GM23248 (cell line): ENCODE data around the gene ALDH1L1. TPM values are rescaled to one million over a fixed set of nuclear protein-coding genes. Genes with fewer than 3 reads are reported as not detected.

Experiments used
- DNase-seq: peaks from one replicate; pipeline ENCODE4 v3.0.0-alpha.2; 2015
- H2AFZ ChIP-seq: fragments of 200-600 bp; sonication (generic); 2 replicates; pipeline ENCODE4 v1.6.1; 2016; ENCODE audit warnings: antibody characterized with exemption
- H3F3A ChIP-seq: fragments of 200-600 bp; sonication (generic); 2 replicates; pipeline ENCODE4 v1.6.1; 2016; ENCODE audit warnings: mild to moderate bottlenecking, antibody characterized with exemption, mixed run types; ENCODE audit not compliant: insufficient read depth
- H3K27ac ChIP-seq: fragments of 200-600 bp; sonication (generic); 2 replicates; pipeline ENCODE4 v1.5.1; 2016; ENCODE audit warnings: mild to moderate bottlenecking
- H3K27me3 ChIP-seq: fragments of 200-600 bp; sonication (generic); replicated peaks from 2 replicates; pipeline ENCODE4 v1.6.1; 2016; ENCODE audit warnings: mild to moderate bottlenecking; ENCODE audit not compliant: insufficient read depth
- H3K36me3 ChIP-seq: fragments of 200-600 bp; sonication (generic); 2 replicates; pipeline ENCODE4 v1.6.1; 2016; ENCODE audit warnings: low read depth, mild to moderate bottlenecking
- H3K4me1 ChIP-seq: fragments of 200-600 bp; sonication (generic); 2 replicates; pipeline ENCODE4 v1.6.1; 2016; ENCODE audit warnings: mild to moderate bottlenecking; ENCODE audit not compliant: insufficient read depth
- H3K4me2 ChIP-seq: fragments of 200-600 bp; sonication (generic); one replicate; pipeline ENCODE4 v1.6.1; 2016; ENCODE audit warnings: mild to moderate bottlenecking; ENCODE audit not compliant: unreplicated experiment
- H3K4me3 ChIP-seq: fragments of 200-600 bp; sonication (generic); 2 replicates; pipeline ENCODE4 v1.5.1; 2016; ENCODE audit warnings: mild to moderate bottlenecking
- H3K79me2 ChIP-seq: fragments of 200-600 bp; sonication (generic); 2 replicates; pipeline ENCODE4 v1.6.1; 2016; ENCODE audit warnings: mild to moderate bottlenecking; ENCODE audit not compliant: insufficient read depth
- H3K9ac ChIP-seq: fragments of 200-600 bp; sonication (generic); 2 replicates; pipeline ENCODE4 v1.6.1; 2016; ENCODE audit warnings: mild to moderate bottlenecking
- H3K9me2 ChIP-seq: fragments of 200-600 bp; sonication (generic); 2 replicates; pipeline ENCODE4 v1.6.1; 2016; ENCODE audit warnings: mixed run types, mild to moderate bottlenecking, moderate library complexity; ENCODE audit not compliant: insufficient read depth
- H3K9me3 ChIP-seq: fragments of 200-600 bp; sonication (generic); one replicate; pipeline ENCODE4 v1.6.1; 2017; ENCODE audit warnings: low read depth
- H4K20me1 ChIP-seq: fragments of 200-600 bp; sonication (generic); 2 replicates; pipeline ENCODE4 v1.6.0; 2016; ENCODE audit not compliant: insufficient read depth
- EZH2 ChIP-seq: fragments of 200-600 bp; sonication (generic); IDR thresholded peaks from 2 replicates; pipeline ENCODE4 v1.6.1; 2018; ENCODE audit warnings: antibody characterized with exemption, mild to moderate bottlenecking; ENCODE audit not compliant: insufficient read depth, poor library complexity, severe bottlenecking
- EZH2phosphoT487 ChIP-seq: fragments of 200-600 bp; sonication (generic); IDR thresholded peaks from 2 replicates; pipeline ENCODE4 v1.6.1; 2018; ENCODE audit warnings: antibody characterized with exemption, moderate library complexity, mild to moderate bottlenecking, low read depth; ENCODE audit not compliant: insufficient read depth
- WGBS, 2 experiments: methylation state at CpG; one replicate each; pipeline ENCODE4 v1.1.6; 2015 to 2017; ENCODE audit warnings: low lambda C conversion rate in 2 of 2, low coverage in 1 of 2; ENCODE audit errors: missing lambda C conversion rate in 2 of 2; 5-methylcytosine and 5-hydroxymethylcytosine counted together
- in situ Hi-C: fragments of 300-500 bp; cut with MboI; formaldehyde crosslinking; loops from 2 replicates; pipeline ENCODE4 v1.15.0; 2020
- polyA plus RNA-seq: library from polyadenylated mRNA; unstranded; fragments of >200 nt; fragmentation: Nextera tagmentation; extraction: Ambion mirVana; gene quantifications from 2 replicates; pipeline ENCODE4 v1.2.1, GENCODE V29; 2016
- total RNA-seq: library from RNA; depleted of rRNA; stranded (reverse); fragments of >200 nt; shearing (Covaris generic); gene quantifications from 2 replicates; pipeline ENCODE4 v1.2.3, GENCODE V29; 2014

ALDH1L1 gene
- total and polyA plus RNA-seq, 2 experiments from 2014 or later: not detected

DNA sequence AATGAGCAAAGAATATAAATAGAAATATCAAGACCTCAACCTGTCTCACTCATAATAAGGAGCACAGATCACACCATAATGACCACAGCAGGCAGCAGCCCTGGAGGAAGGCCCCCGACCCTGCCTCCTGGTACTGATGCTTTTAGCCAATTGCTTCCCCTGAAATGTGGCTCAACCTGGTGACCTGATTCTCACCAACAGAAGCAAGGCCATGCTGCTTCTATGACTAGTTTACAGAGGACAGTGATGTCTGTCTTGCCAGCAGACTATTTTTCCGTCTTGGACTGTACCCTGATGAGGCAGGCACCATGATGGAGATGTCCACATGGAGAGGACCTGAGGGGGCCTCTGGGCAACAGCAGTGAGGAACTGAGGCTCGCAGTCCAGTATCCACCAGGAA is 114.5 kb downstream of the ALDH1L1 start:
- WGBS, 2 experiments: 83 to 84% methylated on average over 3 of the region's 3 CpGs
- Histone ChIP-seq H3K27ac (no peak overlapping the region), H3K9ac (no peak overlapping the region), H2AFZ (no peak overlapping the region), H3K9me2 (no peaks in the 10 kb centered on the region), H3K9me3 (no peaks in the 10 kb centered on the region), H3K4me1 (no peaks in the 10 kb centered on the region), H4K20me1 (no peaks in the 10 kb centered on the region), H3K79me2 (no peaks in the 10 kb centered on the region), H3F3A (no peaks in the 10 kb centered on the region), H3K4me3 (no peak overlapping the region), H3K4me2 (no peak overlapping the region), H3K36me3 (no peaks in the 10 kb centered on the region), H3K27me3 (no peaks in the 10 kb centered on the region)
- no peak for TF ChIP-seq EZH2phosphoT487
- no peak for TF ChIP-seq EZH2
- in situ Hi-C loops: no loop called here
- no peak for DNase-seq

DNA sequence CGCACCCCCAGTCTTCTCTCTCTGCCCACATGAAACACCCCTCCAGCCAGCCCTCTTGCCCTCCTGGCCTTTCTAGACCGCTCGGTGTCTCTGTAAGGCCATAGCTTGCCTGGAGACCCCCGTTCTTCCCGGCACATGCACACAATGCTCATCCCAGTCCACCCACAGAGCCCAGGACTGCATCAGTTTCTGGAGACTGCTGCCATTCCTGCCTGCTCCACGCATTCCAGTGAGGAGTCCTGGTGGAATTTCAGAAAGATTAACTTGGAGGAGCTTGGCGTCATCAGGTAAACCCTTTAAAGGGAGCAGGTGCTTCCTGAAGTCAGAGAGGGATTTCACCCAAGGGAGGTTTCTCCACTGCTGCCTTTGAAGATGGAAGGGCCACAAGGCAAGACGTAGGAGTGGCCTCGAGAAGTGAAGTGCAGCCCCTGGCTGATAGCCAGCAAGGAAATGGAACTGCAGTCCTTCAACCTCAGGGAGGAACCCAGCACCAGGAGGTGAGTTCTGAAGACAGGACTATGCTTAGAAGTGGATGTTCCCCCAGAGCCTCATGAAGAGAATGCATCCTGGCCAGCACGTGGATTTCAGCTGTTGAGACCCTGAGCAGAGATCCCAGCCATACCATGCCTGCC is 115.6 kb downstream of the ALDH1L1 start:
- Histone ChIP-seq H3K4me3 (no peak overlapping the region), H3K9ac (no peak overlapping the region), H3F3A (no peaks in the 10 kb centered on the region), H3K27me3 (no peaks in the 10 kb centered on the region), H2AFZ (no peak overlapping the region), H3K79me2 (no peaks in the 10 kb centered on the region), H3K27ac (no peak overlapping the region), H3K9me3 (no peaks in the 10 kb centered on the region), H4K20me1 (no peaks in the 10 kb centered on the region), H3K9me2 (no peaks in the 10 kb centered on the region), H3K4me2 (no peak overlapping the region), H3K4me1 (no peaks in the 10 kb centered on the region), H3K36me3 (no peaks in the 10 kb centered on the region)
- in situ Hi-C loops: no loop called here
- 67 to 70% methylated on average over 10 of the region's 10 CpGs for WGBS, 2 experiments
- no peak for TF ChIP-seq EZH2
- TF ChIP-seq EZH2phosphoT487: no peak
- DNase-seq: no peak

DNA sequence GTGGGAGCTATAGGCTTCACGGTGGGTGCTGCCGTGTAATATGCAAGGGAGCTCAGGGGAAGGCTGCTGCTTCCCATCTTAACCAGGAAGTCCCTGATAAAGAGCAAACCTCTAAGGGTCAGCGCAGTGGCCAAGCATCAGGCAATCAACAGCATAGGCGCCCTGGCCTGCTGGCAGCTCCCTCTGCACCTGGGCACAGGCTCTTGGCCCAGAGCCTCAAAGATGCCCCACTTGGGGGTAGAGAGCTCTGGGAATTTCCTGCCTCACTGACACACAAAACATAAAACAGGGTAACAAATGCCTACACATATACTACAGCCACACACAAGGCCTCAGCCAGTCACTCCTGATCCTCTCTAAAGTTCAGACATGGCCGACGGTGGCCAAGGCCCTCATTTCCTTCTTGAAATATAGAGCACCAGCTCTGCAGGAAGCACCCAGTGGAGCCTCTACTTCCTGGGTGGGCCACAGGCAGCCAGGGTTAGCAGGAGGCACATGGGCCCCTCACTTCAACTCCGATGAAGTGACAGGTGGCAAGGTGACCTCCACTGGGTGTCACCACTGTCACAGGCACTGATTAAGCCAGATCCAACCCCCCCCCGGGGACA is 116.9 kb downstream of the ALDH1L1 start:
- Histone ChIP-seq H3K36me3 (no peaks in the 10 kb centered on the region), H3K9me2 (no peaks in the 10 kb centered on the region), H3K4me1 (no peaks in the 10 kb centered on the region), H4K20me1 (no peaks in the 10 kb centered on the region), H3K4me3 (no peak overlapping the region), H3K79me2 (no peaks in the 10 kb centered on the region), H3K27me3 (no peaks in the 10 kb centered on the region), H2AFZ (no peak overlapping the region), H3K4me2 (no peak overlapping the region), H3K27ac (no peak overlapping the region), H3F3A (no peaks in the 10 kb centered on the region), H3K9me3 (no peaks in the 10 kb centered on the region), H3K9ac (no peak overlapping the region)
- WGBS, 2 experiments: 86 to 92% methylated on average over 7 to 8 of the region's 8 CpGs
- no peak for TF ChIP-seq EZH2phosphoT487
- TF ChIP-seq EZH2: no peak
- in situ Hi-C loops: no loop called here
- DNase-seq: no peak

DNA sequence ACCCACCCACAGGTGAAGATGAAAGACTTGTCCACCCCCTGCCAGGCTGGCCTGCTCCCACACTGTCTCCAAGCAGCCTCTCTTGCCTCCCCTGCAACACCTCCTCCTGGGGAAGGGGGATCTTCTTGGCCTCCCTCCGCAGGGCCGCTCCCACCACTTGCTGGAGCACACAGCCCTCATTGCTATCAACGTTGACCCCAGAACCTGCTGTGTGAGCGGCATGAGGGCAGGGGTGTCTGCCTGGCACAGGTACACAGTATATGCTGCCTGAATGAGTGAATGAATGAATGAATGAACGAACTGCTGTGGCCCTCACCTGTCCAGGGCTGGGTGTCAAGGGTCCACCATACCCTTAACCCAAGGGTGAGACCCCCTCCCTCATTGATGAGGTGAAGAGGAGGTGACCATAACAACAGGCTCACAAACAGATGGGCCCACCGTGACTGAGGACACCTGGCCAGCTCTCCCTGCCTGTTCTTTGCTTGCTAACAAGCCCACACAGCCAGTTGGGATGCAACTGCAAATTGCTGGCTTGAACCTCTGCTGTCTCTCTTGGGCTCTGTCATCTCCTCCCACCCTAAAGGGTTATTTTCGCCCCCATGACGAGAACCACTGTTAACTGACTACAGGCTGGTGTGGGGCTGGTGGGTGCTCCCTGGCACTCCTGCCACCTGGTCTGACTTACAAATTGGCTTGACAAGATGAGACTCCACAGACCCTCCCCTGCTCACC is 118.9 kb downstream of the ALDH1L1 start:
- H2AFZ ChIP-seq: no peak overlapping the region
- in situ Hi-C loops: no loop called here
- TF ChIP-seq EZH2 (no peak), EZH2phosphoT487 (no peak)
- DNase-seq: no peak
- no peaks in the 10 kb centered on the region for H3K27me3 ChIP-seq
- H3K9ac ChIP-seq: no peak overlapping the region
- H3K9me3 ChIP-seq: no peaks in the 10 kb centered on the region
- WGBS, 2 experiments: 84% methylated on average over 8 of the region's 8 CpGs
- H3K4me3 ChIP-seq: no peak overlapping the region
- H3F3A ChIP-seq: no peaks in the 10 kb centered on the region
- H3K4me2 ChIP-seq: no peak overlapping the region
- no peaks in the 10 kb centered on the region for H3K79me2 ChIP-seq
- no peak overlapping the region for H3K27ac ChIP-seq
- no peaks in the 10 kb centered on the region for H3K4me1 ChIP-seq
- H4K20me1 ChIP-seq: no peaks in the 10 kb centered on the region
- H3K36me3 ChIP-seq: no peaks in the 10 kb centered on the region
- no peaks in the 10 kb centered on the region for H3K9me2 ChIP-seq
